ENCODE results near the gene LEFTY1.
A peak's percentile ranks its signal among the peaks of the same experiment; 100 is the strongest.

The LEFTY1 gene

DNA sequence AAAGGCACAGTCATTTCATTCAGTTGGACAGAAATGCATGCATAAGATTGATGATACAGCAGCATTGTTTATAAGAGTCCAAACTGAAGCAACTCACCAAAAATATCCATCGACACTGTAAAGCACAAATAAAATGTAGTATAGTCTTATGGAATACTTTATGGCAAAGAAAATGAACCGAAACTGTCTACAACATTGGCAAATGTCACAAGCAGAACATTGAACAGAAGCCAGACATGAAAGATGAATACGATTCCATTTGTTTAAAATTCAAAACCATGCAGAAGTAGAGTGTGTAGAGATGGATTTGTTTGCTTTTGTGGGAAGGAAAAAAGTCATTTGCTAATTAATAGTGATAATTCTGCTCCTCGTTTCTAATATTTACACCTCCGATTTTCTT is 7.5 kb upstream of the LEFTY1 start:
- no peaks in the 10 kb centered on the region for H3K79me2 ChIP-seq (ENCODE audit: insufficient read depth, low read length)
- H3K4me2 ChIP-seq (ENCODE audit: low read depth, low read length, poor library complexity, severe bottlenecking) = peak overlapping the region; percentile 60
- no peak overlapping the region for H2AFZ ChIP-seq (ENCODE audit: low read length)
- H3K9ac ChIP-seq (ENCODE audit: low read depth, low read length, poor library complexity, severe bottlenecking) = no peak overlapping the region
- peaks cover 20% of the 10 kb centered on the region for H3K4me1 ChIP-seq (ENCODE audit: insufficient read depth, low read length, poor library complexity, severe bottlenecking)
- no peaks in the 10 kb centered on the region for H3K9me2 ChIP-seq (replicated peaks; ENCODE audit: low read depth, low read length)
- no peaks in the 10 kb centered on the region for H4K20me1 ChIP-seq (ENCODE audit: insufficient read depth, low read length, poor library complexity, severe bottlenecking)
- no peaks in the 10 kb centered on the region for H3K27me3 ChIP-seq (ENCODE audit: insufficient read depth, low read length, poor library complexity, severe bottlenecking)
- H3F3A ChIP-seq (ENCODE audit: low read depth) = no peaks in the 10 kb centered on the region
- no peaks in the 10 kb centered on the region for H3K9me3 ChIP-seq (ENCODE audit: insufficient read depth, low read depth, low read length)
- no peaks in the 10 kb centered on the region for H3K36me3 ChIP-seq (ENCODE audit: insufficient read depth, low read length)
- peak overlapping the region; percentile 20 for H3K4me3 ChIP-seq (ENCODE audit: low read length, poor library complexity, severe bottlenecking)
- TF ChIP-seq CTCF (conservative IDR thresholded peaks at IDR 0.05; ENCODE audit: low read length) = no peak
- no peak for TF ChIP-seq EZH2phosphoT487 (IDR thresholded peaks at IDR 0.05; ENCODE audit: borderline replicate concordance)

DNA sequence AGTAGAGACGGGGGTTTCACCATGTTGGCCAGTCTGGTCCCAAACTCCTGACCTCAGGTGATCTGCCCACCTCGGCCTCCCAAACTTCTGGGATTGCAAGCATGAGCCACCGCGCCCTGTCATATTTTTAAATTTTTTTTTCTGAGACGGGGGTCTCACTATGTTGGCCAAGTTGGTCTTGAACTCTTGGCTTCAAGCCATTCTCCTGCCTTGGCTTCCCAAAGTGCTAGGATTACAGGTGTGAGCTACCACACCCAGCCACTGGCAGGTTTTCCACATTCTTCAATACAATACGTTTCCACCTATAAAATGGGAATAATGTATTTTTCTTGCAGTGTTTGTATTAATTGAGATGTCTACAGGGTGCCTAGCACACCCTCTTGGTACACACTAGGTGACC is 3.4 kb upstream of the LEFTY1 start:
- no peaks in the 10 kb centered on the region for H4K20me1 ChIP-seq (ENCODE audit: insufficient read depth, low read length, poor library complexity, severe bottlenecking)
- TF ChIP-seq EZH2phosphoT487 (IDR thresholded peaks at IDR 0.05; ENCODE audit: borderline replicate concordance) = no peak
- no peak for TF ChIP-seq CTCF (conservative IDR thresholded peaks at IDR 0.05; ENCODE audit: low read length)
- H3K9me2 ChIP-seq (replicated peaks; ENCODE audit: low read depth, low read length) = no peaks in the 10 kb centered on the region
- H3K9ac ChIP-seq (ENCODE audit: low read depth, low read length, poor library complexity, severe bottlenecking) = no peak overlapping the region
- no peaks in the 10 kb centered on the region for H3K9me3 ChIP-seq (ENCODE audit: insufficient read depth, low read depth, low read length)
- H3K4me2 ChIP-seq (ENCODE audit: low read depth, low read length, poor library complexity, severe bottlenecking) = no peak overlapping the region
- H2AFZ ChIP-seq (ENCODE audit: low read length) = no peak overlapping the region
- H3F3A ChIP-seq (ENCODE audit: low read depth) = no peaks in the 10 kb centered on the region
- no peaks in the 10 kb centered on the region for H3K36me3 ChIP-seq (ENCODE audit: insufficient read depth, low read length)
- peaks cover 11% of the 10 kb centered on the region for H3K4me1 ChIP-seq (ENCODE audit: insufficient read depth, low read length, poor library complexity, severe bottlenecking)
- no peak overlapping the region for H3K4me3 ChIP-seq (ENCODE audit: low read length, poor library complexity, severe bottlenecking)
- no peaks in the 10 kb centered on the region for H3K27me3 ChIP-seq (ENCODE audit: insufficient read depth, low read length, poor library complexity, severe bottlenecking)
- H3K79me2 ChIP-seq (ENCODE audit: insufficient read depth, low read length) = no peaks in the 10 kb centered on the region

- Histone ChIP-seq H2AFZ (ENCODE audit: low read length) (no peak overlapping the region), H3K79me2 (ENCODE audit: insufficient read depth, low read length) (no peaks in the 10 kb centered on the region), H4K20me1 (ENCODE audit: insufficient read depth, low read length, poor library complexity, severe bottlenecking) (no peaks in the 10 kb centered on the region), H3F3A (ENCODE audit: low read depth) (no peaks in the 10 kb centered on the region), H3K9ac (ENCODE audit: low read depth, low read length, poor library complexity, severe bottlenecking) (no peak overlapping the region), H3K4me3 (ENCODE audit: low read length, poor library complexity, severe bottlenecking) (no peak overlapping the region), H3K9me2 (replicated peaks; ENCODE audit: low read depth, low read length) (no peaks in the 10 kb centered on the region), H3K4me2 (ENCODE audit: low read depth, low read length, poor library complexity, severe bottlenecking) (no peak overlapping the region), H3K36me3 (ENCODE audit: insufficient read depth, low read length) (no peaks in the 10 kb centered on the region), H3K9me3 (ENCODE audit: insufficient read depth, low read depth, low read length) (no peaks in the 10 kb centered on the region), H3K4me1 (ENCODE audit: insufficient read depth, low read length, poor library complexity, severe bottlenecking) (peaks cover 3% of the 10 kb centered on the region), H3K27me3 (ENCODE audit: insufficient read depth, low read length, poor library complexity, severe bottlenecking) (no peaks in the 10 kb centered on the region)
- TF ChIP-seq EZH2phosphoT487 (IDR thresholded peaks at IDR 0.05; ENCODE audit: borderline replicate concordance) (no peak), CTCF (conservative IDR thresholded peaks at IDR 0.05; ENCODE audit: low read length) (no peak)
These were observed 2.5 kb upstream of the LEFTY1 start for GRCh38 chr1:225891229-225891972.

All from Loucy (cell line).